ENCODE measurements around the gene KLK4. TPM values are rescaled to one million over a fixed set of nuclear protein-coding genes. Genes with fewer than 3 reads are reported as not detected.
A peak's percentile ranks its signal among the peaks of the same experiment; 100 is the strongest.

KLK4 gene
- total and polyA plus RNA-seq, 4 donors, result not detected

- DNase-seq (ENCODE audit: low spot score), result no peak
- Histone ChIP-seq H3K9ac (ENCODE audit: low read depth in 1 of 2, low read length in 2 of 2) (no peak overlapping the region), H3K36me3 (ENCODE audit: control insufficient read depth in 4 of 4, insufficient read depth in 3 of 4, low read depth in 1 of 4, low read length in 3 of 4) (no peaks in the 10 kb centered on the region), H3K4me3 (ENCODE audit: low read depth in 1 of 3, low read length in 3 of 3) (no peak overlapping the region), H3K27ac (ENCODE audit: low read depth in 1 of 2, low read length in 2 of 2) (no peak overlapping the region), H3K27me3 (ENCODE audit: control insufficient read depth in 4 of 4, insufficient read depth in 4 of 4, low read length in 3 of 4) (peaks cover 2 to 14% (median 3%) of the 10 kb centered on the region in 4 donors), H3K9me3 (ENCODE audit: control insufficient read depth in 4 of 4, low read length in 3 of 4) (no peaks in the 10 kb centered on the region), H3K4me1 (ENCODE audit: control insufficient read depth in 4 of 4, insufficient read depth in 4 of 4, low read length in 3 of 4) (no peaks in the 10 kb centered on the region)
- WGBS, result 55% methylated on average over 25 of the region's 25 CpGs
- TF ChIP-seq YY1 (IDR thresholded peaks at IDR 0.05) (no peak), HNF4G (IDR thresholded peaks at IDR 0.05) (no peak), CTCF (IDR thresholded peaks at IDR 0.05; ENCODE audit: low read depth, low read length, missing input control) (no peak), FOXA2 (IDR thresholded peaks at IDR 0.05) (no peak), RXRA (IDR thresholded peaks at IDR 0.05) (no peak), ATF3 (IDR thresholded peaks at IDR 0.05) (no peak), FOXA1 (IDR thresholded peaks at IDR 0.05) (no peak), NR2F2 (IDR thresholded peaks at IDR 0.05) (no peak), GABPA (IDR thresholded peaks at IDR 0.05 in 1 of 2, conservative IDR thresholded peaks at IDR 0.05 in 1 of 2) (no peak), JUND (IDR thresholded peaks at IDR 0.05) (no peak), RAD21 (IDR thresholded peaks at IDR 0.05) (no peak), TAF1 (conservative IDR thresholded peaks at IDR 0.05) (no peak)
Observed at GRCh38 chr19:50908336-50908735, 2.9 kb downstream of the KLK4 start.

GRCh38 chr19:50906217-50906616 is 5.0 kb downstream of the KLK4 start:
- TF ChIP-seq CTCF (IDR thresholded peaks at IDR 0.05; ENCODE audit: low read depth, low read length, missing input control) (peak; percentile 32), RAD21 (IDR thresholded peaks at IDR 0.05) (peak in 1 of 2 donors; percentile 45), EGR1 (IDR thresholded peaks at IDR 0.05; ENCODE audit: low read depth in 2 of 2) (no peak)
- Histone ChIP-seq H3K27me3 (ENCODE audit: control insufficient read depth in 4 of 4, insufficient read depth in 4 of 4, low read length in 3 of 4) (peaks cover 0 to 8% (median 3%) of the 10 kb centered on the region in 4 donors), H3K27ac (ENCODE audit: low read depth in 1 of 2, low read length in 2 of 2) (no peak overlapping the region), H3K4me3 (ENCODE audit: low read depth in 1 of 3, low read length in 3 of 3) (no peak overlapping the region), H3K9ac (ENCODE audit: low read depth in 1 of 2, low read length in 2 of 2) (no peak overlapping the region), H3K36me3 (ENCODE audit: control insufficient read depth in 4 of 4, insufficient read depth in 3 of 4, low read depth in 1 of 4, low read length in 3 of 4) (no peaks in the 10 kb centered on the region), H3K9me3 (ENCODE audit: control insufficient read depth in 4 of 4, low read length in 3 of 4) (no peaks in the 10 kb centered on the region), H3K4me1 (ENCODE audit: control insufficient read depth in 4 of 4, insufficient read depth in 4 of 4, low read length in 3 of 4) (no peaks in the 10 kb centered on the region)
- WGBS, result 16% methylated on average over 5 of the region's 5 CpGs
- DNase-seq (ENCODE audit: low spot score), result no peak

GRCh38 chr19:50902640-50903039 is 8.6 kb downstream of the KLK4 start:
- 68% methylated on average over 3 of the region's 4 CpGs for WGBS
- H3K27ac ChIP-seq (ENCODE audit: low read depth in 1 of 2, low read length in 2 of 2), result no peak overlapping the region
- H3K36me3 ChIP-seq (ENCODE audit: control insufficient read depth in 4 of 4, insufficient read depth in 3 of 4, low read depth in 1 of 4, low read length in 3 of 4), result no peaks in the 10 kb centered on the region
- no peaks in the 10 kb centered on the region for H3K9me3 ChIP-seq (ENCODE audit: control insufficient read depth in 4 of 4, low read length in 3 of 4)
- H3K27me3 ChIP-seq (ENCODE audit: control insufficient read depth in 4 of 4, insufficient read depth in 4 of 4, low read length in 3 of 4), result peaks cover 0 to 1% (median 0%) of the 10 kb centered on the region in 4 donors
- H3K4me3 ChIP-seq (ENCODE audit: low read depth in 1 of 3, low read length in 3 of 3), result no peak overlapping the region
- no peaks in the 10 kb centered on the region for H3K4me1 ChIP-seq (ENCODE audit: control insufficient read depth in 4 of 4, insufficient read depth in 4 of 4, low read length in 3 of 4)
- H3K9ac ChIP-seq (ENCODE audit: low read depth in 1 of 2, low read length in 2 of 2), result no peak overlapping the region
- no peak for DNase-seq (ENCODE audit: low spot score)
- TF ChIP-seq NR2F2 (IDR thresholded peaks at IDR 0.05), result no peak
- TF ChIP-seq YY1 (IDR thresholded peaks at IDR 0.05), result no peak
- TF ChIP-seq SP1 (IDR thresholded peaks at IDR 0.05), result no peak
- no peak for TF ChIP-seq ATF3 (IDR thresholded peaks at IDR 0.05)
- no peak for TF ChIP-seq TAF1 (conservative IDR thresholded peaks at IDR 0.05)
- no peak for TF ChIP-seq EGR1 (IDR thresholded peaks at IDR 0.05; ENCODE audit: low read depth in 2 of 2)
- TF ChIP-seq JUND (IDR thresholded peaks at IDR 0.05), result no peak
- no peak for TF ChIP-seq CTCF (IDR thresholded peaks at IDR 0.05; ENCODE audit: low read depth, low read length, missing input control)
- TF ChIP-seq REST (IDR thresholded peaks at IDR 0.05), result no peak
